Stimulated activated CD4-positive, alpha-beta T cell treated with anti-CD3 and anti-CD28 coated beads, Interleukin-12 subunit alpha, Interleukin-12 subunit beta, amount 100 ng/mL, for 48 hours (primary cell): ENCODE measurements around the gene TEX261.

ENCODE experiments used
- DNase-seq, 3 donors: peaks; one replicate each; pipeline ENCODE4 v3.0.0-alpha.2; 2020; ENCODE audit warnings: low read depth in 2 of 3, low spot score in 1 of 3

The TEX261 gene

GRCh38 chr2:70937866-70938585, 56.6 kb downstream of the TEX261 start:
- no peak for DNase-seq

GRCh38 chr2:70936979-70937811, 57.5 kb downstream of the TEX261 start:
- no peak for DNase-seq

GRCh38 chr2:70936165-70936978, 58.3 kb downstream of the TEX261 start:
- DNase-seq: no peak
